Measurements from ENCODE around the gene NTHL1. TPM values are rescaled to one million over a fixed set of nuclear protein-coding genes. Genes with fewer than 3 reads are reported as not detected.

Gene NTHL1
- total and polyA plus RNA-seq, 2 of the 8 experiments (the other 6 are each of a cell fraction or from before 2014, with no cell fraction given), result 70.9 to 150 TPM

DNA sequence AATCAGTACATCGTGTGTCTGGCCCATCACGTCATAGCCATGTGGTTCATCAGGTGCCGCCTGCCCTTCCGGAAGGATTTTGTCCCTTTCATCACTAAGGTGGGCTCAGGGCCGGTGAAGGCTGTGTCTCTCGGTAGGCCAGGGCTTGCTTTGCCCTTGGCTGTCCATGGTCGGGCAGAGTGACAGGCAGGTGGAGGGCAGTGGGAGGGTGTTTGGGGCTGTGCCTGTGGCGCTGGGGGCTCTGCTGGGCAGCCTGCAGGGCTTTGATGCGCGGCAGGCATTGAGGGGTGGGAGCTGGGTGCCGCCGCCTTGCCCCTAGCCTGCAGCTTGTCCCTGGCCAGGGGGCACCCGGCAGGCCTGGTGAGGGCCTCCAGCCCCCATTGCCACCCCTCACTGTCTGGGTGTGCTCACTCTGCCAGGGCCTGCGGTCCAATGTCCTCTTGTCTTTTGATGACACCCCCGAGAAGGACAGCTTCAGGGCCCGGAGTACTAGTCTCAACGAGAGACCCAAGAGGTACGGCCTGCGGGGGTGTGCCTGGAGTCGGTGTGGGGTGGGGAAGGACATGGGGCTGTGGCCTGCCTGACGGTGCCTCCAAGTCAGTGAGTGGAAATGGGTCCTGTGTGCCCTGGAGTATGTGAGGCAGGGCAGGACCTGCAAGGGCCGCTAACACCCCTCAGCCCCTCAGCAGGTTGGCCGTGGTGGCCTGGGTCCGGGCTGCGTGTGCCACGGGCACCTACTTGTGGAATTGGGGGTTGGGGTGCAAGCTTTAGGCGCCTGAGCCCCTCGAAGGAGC lies 28.6 kb upstream of the NTHL1 start:
- H3K4me3 ChIP-seq (ENCODE audit: extremely low read depth in 1 of 4, insufficient read depth in 2 of 4, low read depth in 3 of 4, low read length in 4 of 4), result no peak overlapping the region

More for the DNA sequence above, 28.6 kb upstream of the NTHL1 start:
- Histone ChIP-seq H4K8ac (ENCODE audit: extremely low read depth, insufficient read depth, low read length) (peak overlapping the region; percentile 51; the same call in 1 of the 2 replicates), H3K23ac (ENCODE audit: insufficient read length) (no peak overlapping the region), H3K56ac (replicated peaks; ENCODE audit: insufficient read length, low read depth, low read length) (no peak overlapping the region), H4K91ac (replicated peaks; ENCODE audit: insufficient read length, low read length) (no peak overlapping the region), H2AFZ (ENCODE audit: low read length) (no peak overlapping the region), H3K4me2 (ENCODE audit: insufficient read depth in 1 of 2, low read depth in 2 of 2, low read length in 2 of 2) (no peak overlapping the region), H2BK120ac (replicated peaks; ENCODE audit: low read depth, low read length) (no peak overlapping the region), H3K4ac (replicated peaks; ENCODE audit: insufficient read length, low read depth, low read length) (no peak overlapping the region), H2BK5ac (ENCODE audit: low read depth, low read length) (no peak overlapping the region), H4K5ac (ENCODE audit: insufficient read length, low read depth, low read length) (no peak overlapping the region), H3K4me1 (replicated peaks in 1 of 4; ENCODE audit: control insufficient read depth in 3 of 4, insufficient read depth in 4 of 4, low read length in 3 of 4) (no peaks in the 10 kb centered on the region), H2AK5ac (ENCODE audit: low read depth, low read length) (no peak overlapping the region), H3K79me1 (ENCODE audit: low read depth, low read length) (no peaks in the 10 kb centered on the region), H2BK12ac (ENCODE audit: low read depth, low read length) (no peak overlapping the region), H2BK15ac (ENCODE audit: low read length) (no peak overlapping the region), H3K36me3 (ENCODE audit: control insufficient read depth in 2 of 4, insufficient read depth in 4 of 4, low read length in 3 of 4) (peaks cover 2 to 17% (median 5%) of the 10 kb centered on the region in 4 experiments; a peak in 5 of 8 replicates), H2BK20ac (ENCODE audit: low read length) (no peak overlapping the region), H3K27ac (ENCODE audit: low read depth, low read length) (no peak overlapping the region), H3K27me3 (replicated peaks in 1 of 4; ENCODE audit: control insufficient read depth in 3 of 4, extremely low read depth in 1 of 4, insufficient read depth in 3 of 4, low read length in 3 of 4) (no peaks in the 10 kb centered on the region), H3K23me2 (ENCODE audit: low read depth, low read length) (no peaks in the 10 kb centered on the region), H3K9ac (replicated peaks in 1 of 4; ENCODE audit: extremely low read depth in 1 of 4, low read depth in 3 of 4, low read length in 3 of 4) (no peak overlapping the region), H3K18ac (ENCODE audit: extremely low read depth, low read length) (no peak overlapping the region), H3K79me2 (ENCODE audit: control insufficient read depth in 1 of 2, insufficient read depth in 2 of 2, low read length in 2 of 2) (no peaks in the 10 kb centered on the region), H3K9me3 (ENCODE audit: insufficient read depth in 2 of 2, low read depth in 1 of 2, low read length in 1 of 2) (no peaks in the 10 kb centered on the region), H3K14ac (ENCODE audit: insufficient read length) (no peak overlapping the region), H4K20me1 (replicated peaks in 1 of 2; ENCODE audit: control insufficient read depth in 1 of 2, insufficient read depth in 2 of 2, low read length in 2 of 2) (peaks cover 4 to 7% of the 10 kb centered on the region in 2 experiments)
- DNase-seq (ENCODE audit: low read depth in 1 of 2, low spot score in 2 of 2), result no peak
- POLR2A ChIA-PET (ENCODE audit: partially characterized antibody), result interaction anchor here (0.6 to 8.8 kb wide), 4 partner anchors 9 to 358 kb away, joined by 3 to 50 read pairs (median 4); no protein-coding TSS in a partner anchor
- CTCF ChIA-PET (ENCODE audit: partially characterized antibody), result interaction anchor here (0.9 to 4.4 kb wide), 6 partner anchors 15 to 54 kb away, joined by 3 to 13 read pairs (median 4); partner anchors contain the start of genes NTHL1 and TSC2
- no peak for FAIRE-seq
- 90% methylated on average over 28 of the region's 28 CpGs; no CpG with 5 or more reads in 1 of the 2 experiments for WGBS, 2 experiments (ENCODE audit: extremely low coverage in 1 of 2, insufficient coverage in 1 of 2, insufficient read length in 1 of 2, insufficient replicate concordance in 2 of 2, low coverage in 1 of 2, low lambda C conversion rate in 2 of 2, missing lambda C conversion rate in 1 of 2)
- TF ChIP-seq ZNF274 (IDR thresholded peaks at IDR 0.05; ENCODE audit: borderline replicate concordance, extremely low read depth, low read length) (no peak), KDM4A (IDR thresholded peaks at IDR 0.05; ENCODE audit: low read depth, low read length, severe bottlenecking) (no peak), JUN (IDR thresholded peaks at IDR 0.05; ENCODE audit: low read depth, low read length) (no peak), GTF2F1 (IDR thresholded peaks at IDR 0.05; ENCODE audit: borderline replicate concordance, low read depth, low read length) (no peak), JUND (IDR thresholded peaks at IDR 0.05; ENCODE audit: low read length) (no peak), BCL11A (IDR thresholded peaks at IDR 0.05; ENCODE audit: low read depth in 2 of 2, low read length in 2 of 2) (no peak)
- TF ChIP-seq, protein P1, sequence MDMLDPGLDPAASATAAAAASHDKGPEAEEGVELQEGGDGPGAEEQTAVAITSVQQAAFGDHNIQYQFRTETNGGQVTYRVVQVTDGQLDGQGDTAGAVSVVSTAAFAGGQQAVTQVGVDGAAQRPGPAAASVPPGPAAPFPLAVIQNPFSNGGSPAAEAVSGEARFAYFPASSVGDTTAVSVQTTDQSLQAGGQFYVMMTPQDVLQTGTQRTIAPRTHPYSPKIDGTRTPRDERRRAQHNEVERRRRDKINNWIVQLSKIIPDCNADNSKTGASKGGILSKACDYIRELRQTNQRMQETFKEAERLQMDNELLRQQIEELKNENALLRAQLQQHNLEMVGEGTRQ (IDR thresholded peaks at IDR 0.05; ENCODE audit: low read length), result no peak

Measured in H1 (cell line).